Nephron (organoid): ENCODE results near the gene ACSBG1.

Experiments
- H3K27ac Mint-ChIP-seq, 3 experiments: 2 replicates each; pipeline ENCODE4 v1.8.0; 2020; ENCODE audit warnings: mixed read lengths in 3 of 3, mild to moderate bottlenecking in 2 of 3, moderate library complexity in 1 of 3
- H3K27me3 Mint-ChIP-seq: 2 replicates; pipeline ENCODE4 v1.8.0; 2021; ENCODE audit warnings: low read depth, mild to moderate bottlenecking, moderate library complexity, mixed read lengths
- H3K36me3 Mint-ChIP-seq: 2 replicates; pipeline ENCODE4 v1.8.0; 2020; ENCODE audit warnings: low read depth, mixed read lengths
- H3K4me1 Mint-ChIP-seq: 2 replicates; pipeline ENCODE4 v1.8.0; 2020; ENCODE audit warnings: mixed read lengths
- H3K4me3 Mint-ChIP-seq, 3 experiments: 2 replicates each; pipeline ENCODE4 v1.8.0; 2020; ENCODE audit warnings: mild to moderate bottlenecking in 3 of 3, mixed read lengths in 3 of 3, moderate library complexity in 2 of 3
- H3K9me3 Mint-ChIP-seq: 2 replicates; pipeline ENCODE4 v1.8.0; 2020; ENCODE audit warnings: mixed read lengths
- CTCF ChIP-seq, 3 experiments: fragments of 200-600 bp; sonication (generic); IDR thresholded peaks; one replicate each; pipeline ENCODE4 v1.5.0; 2021; ENCODE audit warnings: antibody characterized with exemption in 3 of 3; ENCODE audit not compliant: unreplicated experiment in 3 of 3

Gene ACSBG1

GRCh38 chr15:78149805-78150751, 84.3 kb downstream of the ACSBG1 start:
- TF ChIP-seq CTCF (IDR thresholded peaks at IDR 0.05; ENCODE audit: unreplicated experiment in 3 of 3) = no peak
- peaks cover 13% of the 10 kb centered on the region for H3K4me1 Mint-ChIP-seq
- peak overlapping the region; percentile 86 to 96 (median 92) for H3K4me3 Mint-ChIP-seq
- no peaks in the 10 kb centered on the region for H3K36me3 Mint-ChIP-seq
- no peaks in the 10 kb centered on the region for H3K9me3 Mint-ChIP-seq
- H3K27ac Mint-ChIP-seq = peak overlapping the region in 2 of 3 experiments; percentile 62 to 75
- no peaks in the 10 kb centered on the region for H3K27me3 Mint-ChIP-seq

GRCh38 chr15:78149068-78149804, 85.1 kb downstream of the ACSBG1 start, which contains the start of gene IDH3A:
IDH3A (plus strand) TSS chr15:78149362; CDS start chr15:78149404, 42 bp downstream.
- peaks cover 13% of the 10 kb centered on the region for H3K4me1 Mint-ChIP-seq
- peak within 1 kb of the TSS; percentile 69 to 87 (median 87) for H3K27ac Mint-ChIP-seq
- H3K4me3 Mint-ChIP-seq = peak within 1 kb of the TSS; percentile 94 to 96 (median 95)
- no peaks in the 10 kb centered on the region for H3K36me3 Mint-ChIP-seq
- H3K9me3 Mint-ChIP-seq = no peaks in the 10 kb centered on the region
- TF ChIP-seq CTCF (IDR thresholded peaks at IDR 0.05; ENCODE audit: unreplicated experiment in 3 of 3) = no peak
- no peaks in the 10 kb centered on the region for H3K27me3 Mint-ChIP-seq

- no peaks in the 10 kb centered on the region for H3K27me3 Mint-ChIP-seq
- peaks cover 13% of the 10 kb centered on the region for H3K4me1 Mint-ChIP-seq
- H3K27ac Mint-ChIP-seq = peak overlapping the region; percentile 69 to 87 (median 87)
- TF ChIP-seq CTCF (IDR thresholded peaks at IDR 0.05; ENCODE audit: unreplicated experiment in 3 of 3) = no peak
- no peaks in the 10 kb centered on the region for H3K9me3 Mint-ChIP-seq
- H3K4me3 Mint-ChIP-seq = peak overlapping the region; percentile 94 to 95 (median 94)
- H3K36me3 Mint-ChIP-seq = no peaks in the 10 kb centered on the region
Measured at GRCh38 chr15:78148392-78149067, 85.8 kb downstream of the ACSBG1 start.

GRCh38 chr15:78147566-78147965, 86.8 kb downstream of the ACSBG1 start:
- no peaks in the 10 kb centered on the region for H3K36me3 Mint-ChIP-seq
- no peaks in the 10 kb centered on the region for H3K9me3 Mint-ChIP-seq
- TF ChIP-seq CTCF (IDR thresholded peaks at IDR 0.05; ENCODE audit: unreplicated experiment in 3 of 3) = no peak
- peaks cover 13% of the 10 kb centered on the region for H3K4me1 Mint-ChIP-seq
- H3K27me3 Mint-ChIP-seq = no peaks in the 10 kb centered on the region
- H3K4me3 Mint-ChIP-seq = peak overlapping the region; percentile 71 to 94 (median 78)
- H3K27ac Mint-ChIP-seq = peak overlapping the region in 2 of 3 experiments; percentile 29 to 43

GRCh38 chr15:78146425-78147154, 87.8 kb downstream of the ACSBG1 start:
- H3K27ac Mint-ChIP-seq = no peak overlapping the region
- peak overlapping the region; percentile 71 to 94 (median 78) for H3K4me3 Mint-ChIP-seq
- no peaks in the 10 kb centered on the region for H3K9me3 Mint-ChIP-seq
- no peak for TF ChIP-seq CTCF (IDR thresholded peaks at IDR 0.05; ENCODE audit: unreplicated experiment in 3 of 3)
- H3K27me3 Mint-ChIP-seq = no peaks in the 10 kb centered on the region
- no peaks in the 10 kb centered on the region for H3K36me3 Mint-ChIP-seq
- peaks cover 13% of the 10 kb centered on the region for H3K4me1 Mint-ChIP-seq
